Mucosa of descending colon (tissue), 3 donors: Measurements from ENCODE around the gene INO80B. TPM values are rescaled to one million over a fixed set of nuclear protein-coding genes. Genes with fewer than 3 reads are reported as not detected.
A peak's percentile ranks its signal among the peaks of the same experiment; 100 is the strongest.
"Not testable (repeated sequence)": the region's sequence is repeated elsewhere in the genome, so short reads cannot be mapped to it uniquely, and the experiment has no call there.

ENCODE experiments used
- ATAC-seq: fragments of 200-7000 bp; cut with Tn5 transposase; one replicate; pipeline ENCODE4 v1.9.1; 2020; ENCODE audit warnings: mild to moderate bottlenecking, moderate library complexity
- DNase-seq, 3 donors: peaks; one replicate each; pipeline ENCODE4 v3.0.0-alpha.2; 2020
- H3K36me3 ChIP-seq: fragments of 200-600 bp; one replicate; pipeline ENCODE4 v1.8.0; 2021; ENCODE audit warnings: low read depth, mild to moderate bottlenecking
- H3K4me1 ChIP-seq: fragments of 200-600 bp; one replicate; pipeline ENCODE4 v1.8.0; 2021; ENCODE audit warnings: low read depth, mild to moderate bottlenecking
- H3K4me3 ChIP-seq: fragments of 200-600 bp; one replicate; pipeline ENCODE4 v1.8.0; 2021; ENCODE audit warnings: mild to moderate bottlenecking
- H3K9me3 ChIP-seq: fragments of 200-600 bp; one replicate; pipeline ENCODE4 v1.8.0; 2021; ENCODE audit warnings: mild to moderate bottlenecking
- intact Hi-C, 2 donors: fragments of 100-400 bp; cut with DNase I in 1 of 2; cut with micrococcal nuclease in 1 of 2; formaldehyde crosslinking; loops; one replicate each; pipeline versions ENCODE4 v1.11.0 to v1.11.1; 2022; cut with DNase I, micrococcal nuclease
- total RNA-seq, 3 donors: library from RNA; stranded (reverse); fragmentation: NEBNext Ultra II Directional in 2 of 3; extraction: Animal tissue kit (Norgen Biotek cat#: 25700) in 2 of 3; gene quantifications; one replicate each; pipeline versions ENCODE4 v1.2.1 to v1.2.4, GENCODE V29; 2021 to 2023
- TF ChIP-seq, protein P1 (sequence below): fragments of 200-600 bp; IDR thresholded peaks from one replicate; pipeline ENCODE4 v1.8.0; 2022; ENCODE audit warnings: antibody characterized with exemption, mild to moderate bottlenecking
- donor health status: DM: no; HTN: no; CAD: no; lungs with moderate emphysema.
- donor health status: DM: no; HTN: no; CAD: no.
- donor health status: DM: no; HTN: yes; CAD: no.

The INO80B gene
- total RNA-seq, 3 donors from 2014 or later: 25.0 to 36.5 (median 32.3) TPM

DNA sequence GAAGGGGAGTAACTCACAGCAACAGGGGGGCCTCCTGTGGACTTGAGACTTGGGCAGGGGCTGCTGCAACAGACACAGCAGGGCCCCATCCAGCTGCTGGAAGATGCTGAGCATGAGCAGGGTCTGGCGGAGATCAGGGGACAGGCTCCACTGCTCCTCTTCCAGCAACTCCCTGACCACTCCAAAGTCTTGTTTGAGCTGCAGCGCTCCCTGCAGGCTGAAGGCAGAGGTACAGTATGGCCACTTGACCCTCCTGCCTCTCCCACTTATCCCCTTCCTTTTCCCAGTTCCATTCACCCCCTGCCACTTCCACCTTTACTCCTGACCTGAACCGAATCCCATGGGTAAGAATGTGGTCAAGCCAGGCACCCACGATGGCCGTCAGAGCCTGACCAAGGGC lies 20.0 kb downstream of the INO80B start:
- Histone ChIP-seq H3K4me3 (no peak overlapping the region), H3K9me3 (no peaks in the 10 kb centered on the region), H3K36me3 (no peaks in the 10 kb centered on the region), H3K4me1 (peaks cover 19% of the 10 kb centered on the region)
- ATAC-seq: no peak
- no peak for DNase-seq
- TF ChIP-seq, protein P1, sequence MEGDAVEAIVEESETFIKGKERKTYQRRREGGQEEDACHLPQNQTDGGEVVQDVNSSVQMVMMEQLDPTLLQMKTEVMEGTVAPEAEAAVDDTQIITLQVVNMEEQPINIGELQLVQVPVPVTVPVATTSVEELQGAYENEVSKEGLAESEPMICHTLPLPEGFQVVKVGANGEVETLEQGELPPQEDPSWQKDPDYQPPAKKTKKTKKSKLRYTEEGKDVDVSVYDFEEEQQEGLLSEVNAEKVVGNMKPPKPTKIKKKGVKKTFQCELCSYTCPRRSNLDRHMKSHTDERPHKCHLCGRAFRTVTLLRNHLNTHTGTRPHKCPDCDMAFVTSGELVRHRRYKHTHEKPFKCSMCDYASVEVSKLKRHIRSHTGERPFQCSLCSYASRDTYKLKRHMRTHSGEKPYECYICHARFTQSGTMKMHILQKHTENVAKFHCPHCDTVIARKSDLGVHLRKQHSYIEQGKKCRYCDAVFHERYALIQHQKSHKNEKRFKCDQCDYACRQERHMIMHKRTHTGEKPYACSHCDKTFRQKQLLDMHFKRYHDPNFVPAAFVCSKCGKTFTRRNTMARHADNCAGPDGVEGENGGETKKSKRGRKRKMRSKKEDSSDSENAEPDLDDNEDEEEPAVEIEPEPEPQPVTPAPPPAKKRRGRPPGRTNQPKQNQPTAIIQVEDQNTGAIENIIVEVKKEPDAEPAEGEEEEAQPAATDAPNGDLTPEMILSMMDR: peak; percentile 14
- intact Hi-C loops: no loop called here

DNA sequence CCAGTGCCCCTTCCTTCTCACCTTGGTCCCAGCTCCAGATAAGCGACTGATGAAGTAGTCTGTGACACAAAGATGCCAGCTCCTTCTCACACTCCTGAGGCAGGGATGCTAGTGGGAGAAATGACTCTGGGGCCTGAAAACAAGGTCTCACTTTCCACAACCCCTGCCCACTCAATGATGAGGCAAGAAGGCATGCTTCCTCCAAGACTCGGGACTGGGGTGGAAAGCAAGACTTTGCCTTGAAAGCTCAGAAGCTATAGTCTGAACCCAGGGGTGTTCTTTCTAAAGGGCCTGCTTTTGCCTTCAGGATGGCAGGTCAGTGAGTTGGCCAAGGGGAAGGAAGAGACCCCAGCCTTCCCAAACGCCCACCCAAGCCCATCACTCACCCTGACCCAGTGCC lies 26.5 kb downstream of the INO80B start:
- Histone ChIP-seq H3K36me3 (peaks cover 5% of the 10 kb centered on the region), H3K4me1 (peaks cover 20% of the 10 kb centered on the region), H3K9me3 (no peaks in the 10 kb centered on the region), H3K4me3 (peak overlapping the region; percentile 38)
- intact Hi-C loops: loop anchor here (5.0 to 10.0 kb wide), 2 partner anchors 53 to 106 kb away; no protein-coding TSS in a partner anchor
- ATAC-seq (no peak), DNase-seq (no peak)
- TF ChIP-seq, protein P1: no peak

DNA sequence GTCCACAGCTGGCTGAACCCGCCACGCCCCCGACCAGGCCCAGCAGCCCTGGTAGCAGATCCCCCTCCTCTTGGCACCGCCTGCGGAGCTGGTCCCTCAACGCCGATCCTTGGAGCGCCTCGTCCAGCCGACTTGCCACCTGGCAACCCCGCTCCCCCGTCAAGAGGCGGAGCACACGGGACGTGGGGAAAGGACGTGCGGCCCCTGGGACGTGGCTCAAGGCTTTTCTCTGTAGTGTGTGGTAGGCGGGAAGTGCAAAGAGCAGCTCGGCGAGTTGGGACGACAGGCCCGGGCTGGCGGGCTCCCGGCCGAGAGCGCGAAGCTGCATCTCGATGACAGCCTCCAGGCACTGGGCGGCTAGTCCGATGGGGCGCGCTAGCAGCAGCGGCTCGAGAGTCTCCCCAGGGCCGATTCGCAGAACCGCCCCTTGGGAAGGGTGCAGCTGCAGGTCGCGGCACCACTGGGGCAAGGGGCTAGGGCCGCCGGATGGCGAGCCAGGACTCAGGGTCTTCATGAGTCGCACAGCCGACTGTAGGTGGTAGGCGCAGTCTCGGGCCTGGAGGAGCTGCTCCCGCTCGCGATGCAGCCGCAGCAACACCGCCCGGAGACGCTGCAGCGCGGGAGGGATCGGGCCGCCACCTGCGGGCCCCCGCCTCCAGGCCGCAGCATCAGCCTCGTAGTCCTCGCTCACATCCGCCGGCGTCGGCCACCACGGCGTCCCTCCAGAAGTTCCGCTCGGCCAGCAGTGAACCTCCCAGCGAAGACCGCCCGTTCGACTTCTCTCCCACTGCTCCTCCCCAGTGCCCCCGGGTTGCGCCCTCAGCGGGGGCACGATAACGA lies 27.3 kb downstream of the INO80B start:
- Histone ChIP-seq H3K9me3 (no peaks in the 10 kb centered on the region), H3K4me3 (peak overlapping the region; percentile 38), H3K36me3 (peaks cover 5% of the 10 kb centered on the region), H3K4me1 (peaks cover 20% of the 10 kb centered on the region)
- intact Hi-C loops: loop anchor here (5.0 to 10.0 kb wide), 2 partner anchors 53 to 105 kb away; no protein-coding TSS in a partner anchor
- ATAC-seq: peak; percentile 62
- DNase-seq: peak in 2 of 3 donors; percentile 65 to 73
- TF ChIP-seq, protein P1: no peak

DNA sequence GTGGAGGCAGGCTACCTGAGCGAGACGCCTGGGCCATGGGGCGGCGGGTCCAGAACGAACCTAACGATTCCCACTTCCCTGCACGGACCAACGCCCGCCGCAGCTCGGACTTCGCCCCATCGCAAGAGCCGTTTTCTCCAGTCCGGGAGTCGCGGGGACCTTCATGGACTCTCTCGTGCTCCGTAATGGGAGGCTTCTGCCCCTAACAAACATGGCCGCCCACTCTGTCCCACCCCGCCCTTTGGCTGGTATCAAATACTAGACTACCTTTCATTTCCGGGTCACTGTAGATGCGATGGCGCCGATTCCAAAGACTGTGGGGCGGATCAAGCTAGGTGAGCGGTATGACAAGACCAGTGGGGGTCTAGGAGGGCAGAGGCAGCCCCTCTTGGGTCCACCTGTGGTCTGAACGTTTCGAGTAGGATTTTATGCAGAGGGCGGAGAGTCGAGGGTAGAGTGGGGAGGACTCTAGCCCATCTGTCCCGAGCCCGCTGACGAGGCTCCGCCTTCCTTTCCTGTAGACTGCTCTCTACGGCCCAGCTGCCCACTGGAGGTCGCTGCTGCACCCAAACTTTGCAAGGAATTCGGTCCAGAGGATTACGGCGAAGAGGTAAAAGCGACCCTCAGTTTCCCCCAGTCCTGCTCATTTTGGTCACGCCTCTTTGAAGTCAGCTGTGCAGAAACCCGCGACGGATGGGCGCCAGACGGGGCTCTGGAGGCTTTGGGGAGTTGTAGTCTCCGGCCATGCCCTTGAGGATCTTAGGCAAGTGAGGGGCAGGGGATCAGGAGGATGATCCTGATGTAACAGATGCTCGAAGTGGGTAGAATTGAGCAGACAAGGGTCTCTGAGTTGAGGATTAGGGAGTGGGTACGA lies 28.2 kb downstream of the INO80B start, which contains the start of the genes CCDC142 and TTC31:
CCDC142 (minus strand) TSS at position 198 of the 874 bp plus-strand sequence; CDS start at position 37, 161 bp downstream.
TTC31 (plus strand) TSS at position 281 of the 874 bp plus-strand sequence; CDS start at position 296, 15 bp downstream.
- Histone ChIP-seq H3K9me3 (no peaks in the 10 kb centered on the region), H3K4me1 (peaks cover 20% of the 10 kb centered on the region), H3K36me3 (peaks cover 5% of the 10 kb centered on the region), H3K4me3 (peak within 1 kb of the TSS; percentile 38)
- intact Hi-C loops: loop anchor here (1.0 to 10.0 kb wide), 3 partner anchors 52 to 104 kb away; no protein-coding TSS in a partner anchor
- peak; percentile 96 to 98 (median 97) for DNase-seq
- ATAC-seq: peak; percentile 96
- TF ChIP-seq, protein P1: peak; percentile 73

DNA sequence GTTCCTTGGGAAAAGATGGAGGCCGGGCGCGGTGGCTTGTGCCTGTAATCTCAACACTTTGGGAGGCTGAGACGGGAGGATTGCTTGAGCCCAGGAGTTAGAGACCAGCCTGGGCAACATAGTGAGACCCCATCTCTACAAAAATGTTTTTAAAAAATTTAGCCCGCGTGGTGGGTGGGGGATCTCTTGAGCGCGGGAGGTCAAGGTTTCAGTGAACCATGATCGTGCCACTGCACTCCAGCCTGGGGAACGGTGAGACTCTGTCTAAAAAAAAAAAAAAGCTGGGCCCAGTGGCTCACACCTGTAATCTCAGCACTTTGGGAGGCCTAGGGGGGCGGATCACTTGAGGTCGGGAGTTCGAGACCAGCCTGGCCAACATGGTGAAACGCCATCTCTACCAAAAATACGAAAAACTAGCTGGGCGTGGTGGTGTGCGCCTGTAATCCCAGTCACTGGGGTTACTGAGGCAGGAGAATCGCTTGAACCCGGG lies 28.8 kb downstream of the INO80B start:
- ATAC-seq, H3K36me3 ChIP-seq, H3K9me3 ChIP-seq, H3K4me3 ChIP-seq: not testable (repeated sequence)
- peak in 2 of 3 donors; percentile 23 to 31 for DNase-seq
- peaks cover 20% of the 10 kb centered on the region for H3K4me1 ChIP-seq
- intact Hi-C loops: loop anchor here (1.0 to 10.0 kb wide), 3 partner anchors 51 to 104 kb away; no protein-coding TSS in a partner anchor
